Prostate gland (tissue), 2 donors: ENCODE measurements around the gene CPEB2. TPM values are rescaled to one million over a fixed set of nuclear protein-coding genes. Genes with fewer than 3 reads are reported as not detected.

Source experiments
- DNase-seq: peaks from one replicate; pipeline ENCODE4 v3.0.0-alpha.2; 2019; ENCODE audit warnings: low spot score
- H3K27ac ChIP-seq, 2 donors: fragments of 200-600 bp; sonication (generic); 2 replicates each; pipeline ENCODE4 v1.5.1; 2017 to 2019
- H3K27me3 ChIP-seq: fragments of 200-600 bp; sonication (generic); replicated peaks from 2 replicates; pipeline ENCODE4 v1.5.1; 2019; ENCODE audit not compliant: insufficient read depth
- H3K36me3 ChIP-seq, 2 donors: fragments of 200-600 bp; sonication (generic); 1 replicate in 1 of 2; 2 replicates in 1 of 2; pipeline versions ENCODE4 v1.5.1 to v1.8.1; 2017 to 2019
- H3K4me1 ChIP-seq: fragments of 200-600 bp; sonication (generic); replicated peaks from 2 replicates; pipeline ENCODE4 v1.5.1; 2019
- H3K4me3 ChIP-seq, 2 donors: fragments of 200-600 bp; sonication (generic); 2 replicates each; pipeline ENCODE4 v1.5.1; 2017 to 2019
- H3K9me3 ChIP-seq: fragments of 200-600 bp; sonication (generic); 2 replicates; pipeline ENCODE4 v1.5.1; 2017
- POLR2A ChIP-seq: fragments of 450-650 bp; IDR thresholded peaks from one replicate; pipeline ENCODE4 v1.6.1; 2016; ENCODE audit warnings: antibody characterized with exemption, mild to moderate bottlenecking
- POLR2AphosphoS5 ChIP-seq: sonication (generic); formaldehyde crosslinking; IDR thresholded peaks from one replicate; pipeline ENCODE4 v1.6.1; 2017; ENCODE audit warnings: antibody characterized with exemption
- WGBS: methylation state at CpG from one replicate; pipeline ENCODE4 v1.1.5; 2018; 5-methylcytosine and 5-hydroxymethylcytosine counted together
- intact Hi-C: fragments of 100-400 bp; cut with DNase I; formaldehyde crosslinking; loops from one replicate; pipeline ENCODE4 v1.14.2; 2022
- total RNA-seq, 2 donors: library from RNA; depleted of rRNA; stranded (reverse); fragments of >200 nt; gene quantifications; one replicate each; pipeline ENCODE4 v1.1.0, GENCODE V29; 2016
- TF ChIP-seq, protein P1 (sequence below), 4 experiments: fragments of 200-600 bp in 2 of 4; fragments of 450-650 bp in 2 of 4; sonication (generic) in 2 of 4; IDR thresholded peaks; 1 replicate in 3 of 4; 2 replicates in 1 of 4; pipeline ENCODE4 v1.5.1; 2016 to 2019; ENCODE audit warnings: antibody characterized with exemption in 4 of 4, mild to moderate bottlenecking in 2 of 4, moderate library complexity in 2 of 4

Gene CPEB2
- total RNA-seq, 2 donors from 2014 or later: 14.5 to 47.3 TPM

DNA sequence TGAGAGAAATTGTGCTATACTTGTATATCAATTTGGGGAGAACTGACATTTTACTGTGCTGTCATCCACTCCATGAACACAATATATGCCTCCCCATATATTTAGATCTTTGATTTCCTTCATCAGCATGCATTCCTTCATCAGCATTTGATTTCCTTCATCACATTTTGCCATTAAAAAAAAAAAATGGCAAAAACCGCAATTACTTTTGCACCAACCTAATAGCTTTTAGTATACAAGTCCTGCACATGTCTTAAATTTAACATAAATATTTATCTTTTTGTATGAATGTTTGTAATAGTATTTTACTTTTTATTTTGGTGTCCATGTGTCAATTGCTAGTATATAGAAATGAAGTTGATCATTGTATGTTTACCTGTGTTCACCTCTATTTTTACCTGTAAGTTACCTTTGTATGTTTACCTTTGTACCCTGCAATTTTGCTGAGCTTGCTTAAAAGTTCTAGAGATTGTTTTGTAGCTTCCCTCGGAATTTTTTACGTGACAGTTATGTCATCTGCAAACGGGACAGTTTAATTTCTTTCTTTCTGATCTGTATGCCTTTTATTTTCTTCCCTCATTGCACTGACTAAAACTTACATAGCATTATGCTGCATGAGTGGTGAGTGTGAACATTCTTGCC lies 86.2 kb downstream of the CPEB2 start:
- WGBS: 49% methylated on average over 4 of the region's 4 CpGs
- intact Hi-C loops: no loop called here
- no peak overlapping the region for H3K4me3 ChIP-seq

GRCh38 chr4:15089979-15090378 lies 87.7 kb downstream of the CPEB2 start:
- WGBS: 88% methylated on average over 3 of the region's 3 CpGs
- intact Hi-C loops: no loop called here
- H3K27ac ChIP-seq: no peak overlapping the region
- TF ChIP-seq, protein P1, sequence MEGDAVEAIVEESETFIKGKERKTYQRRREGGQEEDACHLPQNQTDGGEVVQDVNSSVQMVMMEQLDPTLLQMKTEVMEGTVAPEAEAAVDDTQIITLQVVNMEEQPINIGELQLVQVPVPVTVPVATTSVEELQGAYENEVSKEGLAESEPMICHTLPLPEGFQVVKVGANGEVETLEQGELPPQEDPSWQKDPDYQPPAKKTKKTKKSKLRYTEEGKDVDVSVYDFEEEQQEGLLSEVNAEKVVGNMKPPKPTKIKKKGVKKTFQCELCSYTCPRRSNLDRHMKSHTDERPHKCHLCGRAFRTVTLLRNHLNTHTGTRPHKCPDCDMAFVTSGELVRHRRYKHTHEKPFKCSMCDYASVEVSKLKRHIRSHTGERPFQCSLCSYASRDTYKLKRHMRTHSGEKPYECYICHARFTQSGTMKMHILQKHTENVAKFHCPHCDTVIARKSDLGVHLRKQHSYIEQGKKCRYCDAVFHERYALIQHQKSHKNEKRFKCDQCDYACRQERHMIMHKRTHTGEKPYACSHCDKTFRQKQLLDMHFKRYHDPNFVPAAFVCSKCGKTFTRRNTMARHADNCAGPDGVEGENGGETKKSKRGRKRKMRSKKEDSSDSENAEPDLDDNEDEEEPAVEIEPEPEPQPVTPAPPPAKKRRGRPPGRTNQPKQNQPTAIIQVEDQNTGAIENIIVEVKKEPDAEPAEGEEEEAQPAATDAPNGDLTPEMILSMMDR (IDR thresholded peaks at IDR 0.05): no peak
- TF ChIP-seq POLR2AphosphoS5: no peak
- TF ChIP-seq POLR2A: no peak
- H3K36me3 ChIP-seq: no peaks in the 10 kb centered on the region
- H3K9me3 ChIP-seq: no peaks in the 10 kb centered on the region
- no peaks in the 10 kb centered on the region for H3K4me1 ChIP-seq
- no peak overlapping the region for H3K4me3 ChIP-seq
- no peak for DNase-seq
- no peaks in the 10 kb centered on the region for H3K27me3 ChIP-seq

More for the DNA sequence above, 86.2 kb downstream of the CPEB2 start:
- no peak for DNase-seq
- no peaks in the 10 kb centered on the region for H3K9me3 ChIP-seq
- no peak overlapping the region for H3K27ac ChIP-seq
- TF ChIP-seq POLR2AphosphoS5: no peak
- no peak for TF ChIP-seq POLR2A
- TF ChIP-seq, protein P1 (IDR thresholded peaks at IDR 0.05): no peak
- no peaks in the 10 kb centered on the region for H3K36me3 ChIP-seq
- no peaks in the 10 kb centered on the region for H3K4me1 ChIP-seq
- H3K27me3 ChIP-seq: no peaks in the 10 kb centered on the region

- intact Hi-C loops: no loop called here
- Histone ChIP-seq H3K4me3 (no peak overlapping the region), H3K9me3 (no peaks in the 10 kb centered on the region), H3K27ac (no peak overlapping the region), H3K4me1 (no peaks in the 10 kb centered on the region), H3K36me3 (no peaks in the 10 kb centered on the region), H3K27me3 (no peaks in the 10 kb centered on the region)
- no peak for DNase-seq
- 66% methylated on average over 1 of the region's 1 CpG for WGBS
- TF ChIP-seq POLR2AphosphoS5 (no peak), POLR2A (no peak)
- TF ChIP-seq, protein P1 (IDR thresholded peaks at IDR 0.05): no peak
Observed at GRCh38 chr4:15100380-15100779, 98.1 kb downstream of the CPEB2 start.

- H3K4me1 ChIP-seq: no peaks in the 10 kb centered on the region
- H3K27me3 ChIP-seq: no peaks in the 10 kb centered on the region
- DNase-seq: no peak
- WGBS: 71% methylated on average over 7 of the region's 7 CpGs
- H3K9me3 ChIP-seq: no peaks in the 10 kb centered on the region
- TF ChIP-seq POLR2A: no peak
- TF ChIP-seq POLR2AphosphoS5: no peak
- no peak overlapping the region for H3K27ac ChIP-seq
- intact Hi-C loops: no loop called here
- H3K36me3 ChIP-seq: no peaks in the 10 kb centered on the region
- no peak overlapping the region for H3K4me3 ChIP-seq
Observed at GRCh38 chr4:15100994-15101695, 98.9 kb downstream of the CPEB2 start.

GRCh38 chr4:15104825-15105224 lies 102.5 kb downstream of the CPEB2 start:
- Histone ChIP-seq H3K36me3 (no peaks in the 10 kb centered on the region), H3K4me3 (no peak overlapping the region), H3K9me3 (no peaks in the 10 kb centered on the region), H3K4me1 (no peaks in the 10 kb centered on the region), H3K27ac (no peak overlapping the region), H3K27me3 (no peaks in the 10 kb centered on the region)
- WGBS: 97% methylated on average over 1 of the region's 1 CpG
- TF ChIP-seq POLR2A: no peak
- TF ChIP-seq, protein P1 (IDR thresholded peaks at IDR 0.05): no peak
- TF ChIP-seq POLR2AphosphoS5: no peak
- intact Hi-C loops: no loop called here
- no peak for DNase-seq
